Fibroblast of skin of right biceps (primary cell): ENCODE measurements around the gene CYP3A7.
"Not testable (repeated sequence)": the region's sequence is repeated elsewhere in the genome, so short reads cannot be mapped to it uniquely, and the experiment has no call there.

Experiments used
- DNase-seq: peaks from one replicate; pipeline ENCODE4 v3.0.0-alpha.2; 2013

Gene CYP3A7

GRCh38 chr7:99734987-99735386 is at the start of gene CYP3A7:
Gene CYP3A7 (minus strand): TSS chr7:99735196. CDS start chr7:99735093, 103 bp downstream.
- DNase-seq = no peak

DNA sequence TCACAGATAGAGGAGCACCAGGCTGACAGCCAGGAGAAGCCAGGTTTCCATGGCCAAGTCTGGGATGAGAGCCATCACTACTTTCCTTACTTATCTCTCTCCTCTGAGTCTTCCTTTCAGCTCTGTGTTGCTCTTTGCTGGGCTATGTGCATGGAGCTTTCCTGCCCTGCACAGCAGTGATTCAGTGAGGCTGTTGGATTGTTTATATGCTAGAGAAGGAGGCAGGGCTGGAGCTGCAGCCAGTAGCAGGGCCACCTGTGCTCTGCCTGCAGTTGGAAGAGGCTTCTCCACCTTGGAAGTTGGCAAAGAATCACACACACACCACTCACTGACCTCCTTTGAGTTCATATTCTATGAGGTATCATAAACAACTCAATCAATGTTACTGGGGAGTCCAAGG is 49.0 kb upstream of the CYP3A7 start, which contains the start of gene CYP3A4:
Gene CYP3A4 (minus strand): TSS at position 178 of the 400 bp plus-strand sequence. CDS start 103 bp downstream, at position 75.
- no peak for DNase-seq

- no peak for DNase-seq
Observed at GRCh38 chr7:99782012-99782953, 47.3 kb upstream of the CYP3A7 start.

DNA sequence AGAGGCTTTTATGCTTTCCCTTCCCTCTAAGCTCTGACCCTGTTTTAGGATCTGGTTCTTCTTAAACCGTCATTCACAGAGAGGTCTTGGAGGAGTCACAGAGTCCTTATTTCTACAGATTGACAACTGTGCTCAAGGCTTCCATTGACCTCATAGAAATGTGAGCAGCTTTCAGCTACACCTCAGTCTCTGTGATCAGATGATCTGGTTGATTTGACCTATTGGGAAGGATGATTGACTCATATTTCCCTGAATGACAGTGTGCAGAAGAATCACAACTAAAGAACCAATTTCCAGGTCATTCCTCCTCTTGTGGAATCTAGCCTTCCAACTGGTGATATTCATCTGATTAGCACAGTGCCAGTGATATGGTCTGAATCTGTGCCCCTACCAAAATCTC is 45.6 kb upstream of the CYP3A7 start:
- no peak for DNase-seq

- no peak for DNase-seq
Observed at GRCh38 chr7:99779949-99780348, 45.0 kb upstream of the CYP3A7 start.

- DNase-seq = no peak
Observed at GRCh38 chr7:99778880-99779279, 43.9 kb upstream of the CYP3A7 start.

GRCh38 chr7:99773395-99773794 is 38.4 kb upstream of the CYP3A7 start:
- not testable (repeated sequence) for DNase-seq

DNA sequence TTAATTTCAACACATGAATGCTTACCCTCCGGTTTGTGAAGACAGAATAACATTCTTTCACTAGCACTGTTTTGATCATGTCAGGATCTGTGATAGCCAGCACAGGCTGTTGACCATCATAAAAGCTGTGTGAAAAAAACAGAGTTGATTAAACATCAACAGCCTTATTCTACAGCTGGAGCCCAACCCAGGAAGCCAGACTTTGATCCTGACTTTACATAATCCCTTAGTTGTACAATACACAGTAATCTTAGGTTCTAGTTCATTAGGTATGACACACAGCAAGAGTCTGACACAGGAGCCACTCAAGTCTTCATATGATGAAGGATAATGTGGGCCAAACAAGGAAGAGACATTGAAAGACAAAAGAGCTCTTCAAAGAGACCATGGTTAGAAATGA is 37.6 kb upstream of the CYP3A7 start:
- DNase-seq = no peak

GRCh38 chr7:99769494-99769893 is 34.5 kb upstream of the CYP3A7 start:
- not testable (repeated sequence) for DNase-seq

GRCh38 chr7:99768471-99768870 is 33.5 kb upstream of the CYP3A7 start:
- DNase-seq = no peak

DNA sequence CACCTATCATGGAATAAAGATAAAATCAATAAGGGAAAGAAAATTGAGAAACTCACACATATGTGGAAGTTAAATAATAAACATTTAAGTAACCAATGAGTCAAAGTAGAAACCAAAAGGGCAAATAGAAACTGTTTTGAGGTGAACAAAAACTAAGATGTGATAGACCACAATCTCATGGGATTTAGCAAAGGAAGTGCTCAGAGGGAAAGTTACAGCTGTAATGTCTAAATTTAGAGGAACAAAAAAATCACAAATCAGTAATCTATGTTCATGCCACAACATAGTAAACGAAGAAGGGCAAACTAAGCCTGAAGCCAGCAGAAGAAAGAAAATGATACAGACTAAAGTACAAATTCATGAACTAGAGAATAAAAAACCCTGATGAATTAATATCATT is 32.7 kb upstream of the CYP3A7 start:
- no peak for DNase-seq

DNA sequence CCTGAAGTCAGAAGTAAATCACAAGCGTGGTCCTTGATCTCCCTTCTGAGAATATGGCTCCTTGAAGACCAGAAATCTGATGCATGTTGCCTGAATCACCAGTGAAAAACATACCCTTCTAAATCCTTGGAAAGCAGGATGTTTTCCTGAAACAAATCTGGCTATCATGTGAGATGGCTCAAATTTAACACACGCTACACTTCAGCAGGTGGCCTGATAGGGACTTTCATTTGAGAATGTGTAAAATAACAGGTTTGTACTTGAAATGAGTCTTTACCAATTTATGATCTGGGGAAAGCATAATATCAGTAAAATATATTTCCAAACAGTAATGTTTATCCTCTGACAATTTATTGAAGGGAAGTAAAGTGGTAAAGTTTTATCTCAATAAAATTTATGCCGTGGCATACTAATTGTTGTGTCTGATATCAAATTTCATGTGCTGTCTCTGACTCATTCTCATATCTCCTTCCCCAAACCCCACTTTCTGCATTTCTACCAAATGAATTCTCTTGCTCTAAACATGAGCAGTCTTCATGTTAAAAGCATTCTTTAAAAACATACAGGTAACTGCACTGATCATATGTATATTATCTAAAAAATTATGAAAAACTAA is 31.6 kb upstream of the CYP3A7 start:
- DNase-seq = no peak

DNA sequence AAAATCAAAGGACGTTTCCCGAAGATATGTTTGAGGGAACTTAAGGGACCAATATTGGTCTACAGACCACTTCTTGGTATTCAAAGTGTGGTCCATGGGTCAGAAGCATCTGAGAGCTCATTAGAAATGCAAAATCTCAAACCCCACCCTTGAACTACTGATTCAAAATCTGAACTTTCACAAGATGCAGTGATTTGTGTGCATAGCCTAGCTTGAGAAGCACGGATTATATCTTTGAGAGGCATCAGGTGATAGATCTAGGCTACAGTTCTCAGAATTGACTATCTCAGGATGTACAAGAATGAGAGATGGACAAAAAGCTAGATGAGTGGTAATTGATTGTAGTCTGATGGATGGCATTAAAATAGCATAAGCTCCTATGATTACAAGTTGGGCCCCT is 29.5 kb upstream of the CYP3A7 start:
- DNase-seq = no peak

GRCh38 chr7:99762680-99763327 is 27.8 kb upstream of the CYP3A7 start:
- DNase-seq = peak; percentile 63

- no peak for DNase-seq
Observed at GRCh38 chr7:99755085-99755484, 20.1 kb upstream of the CYP3A7 start.

GRCh38 chr7:99752356-99752755 is 17.4 kb upstream of the CYP3A7 start:
- no peak for DNase-seq

DNA sequence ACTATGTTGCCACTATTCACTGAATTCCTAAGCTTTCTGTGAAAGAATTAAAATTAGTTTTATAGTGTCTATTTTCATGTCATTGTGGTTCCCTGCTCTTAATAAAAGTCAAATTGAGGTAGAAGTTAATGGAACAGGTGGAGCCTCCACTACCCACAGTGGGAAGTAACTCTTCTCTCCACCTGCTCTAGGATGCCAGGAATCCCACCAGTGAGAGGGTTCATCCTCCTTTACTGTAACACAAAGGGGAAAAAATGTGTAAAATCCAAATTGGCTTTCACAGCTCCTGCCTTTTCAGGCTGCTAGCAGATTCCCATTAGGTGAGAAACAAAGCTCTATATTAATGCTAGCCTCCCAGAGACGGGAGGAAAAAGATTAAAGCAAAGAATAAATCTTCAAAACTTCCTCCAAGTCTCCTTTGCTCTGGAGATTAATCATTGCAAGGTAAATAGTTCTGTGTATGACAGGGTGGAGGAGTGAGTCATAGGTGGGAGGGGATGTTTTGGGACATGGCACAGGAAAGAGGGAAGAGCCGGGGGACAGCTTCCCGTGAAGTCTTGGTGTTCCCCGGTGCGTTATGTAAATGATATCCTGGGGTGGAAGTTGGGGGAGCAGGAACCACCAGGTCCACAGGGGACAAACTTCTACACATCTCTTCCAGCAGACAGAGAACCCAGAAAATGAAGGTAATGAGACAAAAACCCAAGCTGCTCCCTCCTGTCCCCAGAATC is 16.5 kb upstream of the CYP3A7 start:
- peak; percentile 13 for DNase-seq

GRCh38 chr7:99748846-99749579 is 14.0 kb upstream of the CYP3A7 start:
- no peak for DNase-seq

DNA sequence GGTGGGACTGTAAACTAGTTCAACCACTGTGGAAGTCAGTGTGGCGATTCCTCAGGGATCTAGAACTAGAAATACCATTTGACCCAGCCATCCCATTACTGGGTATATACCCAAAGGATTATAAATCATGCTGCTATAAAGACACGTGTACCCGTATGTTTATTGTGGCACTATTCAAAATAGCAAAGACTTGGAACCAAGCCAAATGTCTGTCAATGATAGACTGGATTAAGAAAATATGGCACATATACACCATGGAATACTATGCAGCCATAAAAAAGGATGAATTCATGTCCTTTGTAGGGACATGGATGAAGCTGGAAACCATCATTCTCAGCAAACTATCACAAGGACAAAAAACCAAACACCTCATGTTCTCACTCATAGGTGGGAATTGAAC is 11.9 kb upstream of the CYP3A7 start:
- not testable (repeated sequence) for DNase-seq

- not testable (repeated sequence) for DNase-seq
Observed at GRCh38 chr7:99745395-99745794, 10.4 kb upstream of the CYP3A7 start.

- DNase-seq = no peak
Observed at GRCh38 chr7:99742737-99743394, 7.9 kb upstream of the CYP3A7 start.

DNA sequence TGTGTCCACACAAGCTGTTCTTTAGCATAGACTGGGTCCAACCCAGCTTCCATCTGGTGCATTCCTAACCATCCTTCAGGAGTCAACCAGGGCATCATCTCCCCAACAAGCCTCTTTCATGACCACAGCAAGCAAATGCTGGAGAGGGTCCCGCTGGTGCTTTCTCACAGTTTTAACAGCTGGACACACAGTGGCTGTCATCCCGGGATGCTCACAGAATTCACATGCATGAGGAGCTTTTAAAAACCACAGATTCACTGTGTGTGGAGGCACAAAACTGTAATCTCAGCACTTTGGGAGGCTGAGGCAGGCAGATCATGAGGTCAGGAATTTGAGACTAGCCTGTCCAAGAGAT is 6.4 kb upstream of the CYP3A7 start:
- DNase-seq = no peak
